ENCODE measurements around the gene MPP2.

- no peak for TF ChIP-seq CTCF (conservative IDR thresholded peaks at IDR 0.05; ENCODE audit: low read length)
- TF ChIP-seq EZH2phosphoT487 (IDR thresholded peaks at IDR 0.05; ENCODE audit: borderline replicate concordance): no peak
Observed at GRCh38 chr17:43956222-43956621, 48.9 kb upstream of the MPP2 start.

Data from Loucy (cell line).